Body of pancreas (tissue), 4 donors: ENCODE data around the gene SYCE3. TPM values are rescaled to one million over a fixed set of nuclear protein-coding genes. Genes with fewer than 3 reads are reported as not detected.

ENCODE experiments used
- ATAC-seq: fragments of 150-250 bp; one replicate; pipeline ENCODE4 v1.9.1; 2016
- DNase-seq, 4 donors: peaks; one replicate each; pipeline ENCODE4 v3.0.0-alpha.2; 2019
- H3K27ac ChIP-seq, 4 donors: fragments of 200-600 bp; sonication (generic); 1 replicate in 3 of 4; 2 replicates in 1 of 4; pipeline versions ENCODE4 v1.5.1 to v1.6.1; 2016 to 2019; ENCODE audit warnings: mild to moderate bottlenecking in 1 of 4, mixed read lengths in 1 of 4, moderate library complexity in 1 of 4
- H3K27me3 ChIP-seq, 2 donors: fragments of 200-600 bp; sonication (generic); one replicate each; pipeline ENCODE4 v1.6.0; 2016; ENCODE audit warnings: mild to moderate bottlenecking in 1 of 2
- H3K36me3 ChIP-seq, 2 donors: fragments of 200-600 bp; sonication (generic); replicated peaks in 1 of 2; 2 replicates each; pipeline ENCODE4 v1.5.1; 2016; ENCODE audit warnings: low read depth in 2 of 2; ENCODE audit not compliant: insufficient read depth in 1 of 2
- H3K4me1 ChIP-seq: fragments of 200-600 bp; sonication (generic); one replicate; pipeline ENCODE4 v1.6.0; 2016
- H3K4me3 ChIP-seq, 2 donors: fragments of 200-600 bp; sonication (generic); 1 replicate in 1 of 2; 2 replicates in 1 of 2; pipeline ENCODE4 v1.5.1; 2016 to 2019
- H3K9me3 ChIP-seq, 3 donors: fragments of 200-600 bp; sonication (generic); 1 replicate in 2 of 3; 2 replicates in 1 of 3; pipeline ENCODE4 v1.5.1; 2016
- CTCF ChIP-seq, 7 experiments: fragments of 450-650 bp in 4 of 7; fragments of 200-600 bp in 3 of 7; sonication (generic) in 3 of 7; IDR thresholded peaks; one replicate each; pipeline ENCODE4 v1.5.1; 2016 to 2019; ENCODE audit warnings: antibody characterized with exemption in 7 of 7
- POLR2A ChIP-seq, 3 donors: fragments of 450-650 bp; IDR thresholded peaks; one replicate each; pipeline ENCODE4 v1.6.1; 2016; ENCODE audit warnings: antibody characterized with exemption in 3 of 3, mild to moderate bottlenecking in 2 of 3
- WGBS, 2 donors: methylation state at CpG; one replicate each; pipeline ENCODE4 v1.1.5; 2017; 5-methylcytosine and 5-hydroxymethylcytosine counted together
- intact Hi-C: fragments of 100-400 bp; cut with DNase I; formaldehyde crosslinking; loops from one replicate; pipeline ENCODE4 v1.15.1; 2023
- total RNA-seq, 2 donors: library from RNA; depleted of rRNA; stranded (reverse); fragments of >200 nt; gene quantifications; one replicate each; pipeline ENCODE4 v1.1.0, GENCODE V29; 2016

Gene SYCE3
- total RNA-seq, 2 donors from 2014 or later, result not detected

- no peaks in the 10 kb centered on the region for H3K36me3 ChIP-seq
- H3K27me3 ChIP-seq, result no peaks in the 10 kb centered on the region
- intact Hi-C loops, result no loop called here
- no peak overlapping the region for H3K4me3 ChIP-seq
- ATAC-seq (no peak), DNase-seq (no peak)
- WGBS, 2 donors, result 77 to 97% methylated on average over 5 to 19 of the region's 23 CpGs
- H3K9me3 ChIP-seq, result no peaks in the 10 kb centered on the region
- H3K27ac ChIP-seq, result no peak overlapping the region
- no peak for TF ChIP-seq POLR2A (IDR thresholded peaks at IDR 0.05)
- no peak for TF ChIP-seq CTCF (IDR thresholded peaks at IDR 0.05)
- peaks cover 25% of the 10 kb centered on the region for H3K4me1 ChIP-seq
These were observed 14.9 kb upstream of the SYCE3 start for GRCh38 chr22:50577697-50577986.

GRCh38 chr22:50576806-50577696, 14.3 kb upstream of the SYCE3 start:
- TF ChIP-seq CTCF (IDR thresholded peaks at IDR 0.05) (no peak), POLR2A (IDR thresholded peaks at IDR 0.05) (no peak)
- intact Hi-C loops, result no loop called here
- no peaks in the 10 kb centered on the region for H3K9me3 ChIP-seq
- H3K27me3 ChIP-seq, result no peaks in the 10 kb centered on the region
- H3K4me3 ChIP-seq, result no peak overlapping the region
- no peaks in the 10 kb centered on the region for H3K36me3 ChIP-seq
- peaks cover 25% of the 10 kb centered on the region for H3K4me1 ChIP-seq
- no peak for ATAC-seq
- WGBS, 2 donors, result 84 to 89% methylated on average over 14 to 18 of the region's 18 CpGs
- H3K27ac ChIP-seq, result no peak overlapping the region
- DNase-seq, result no peak

GRCh38 chr22:50576070-50576469, 13.4 kb upstream of the SYCE3 start:
- intact Hi-C loops, result no loop called here

GRCh38 chr22:50575426-50575941, 12.8 kb upstream of the SYCE3 start:
- Histone ChIP-seq H3K4me1 (peaks cover 14% of the 10 kb centered on the region), H3K27me3 (no peaks in the 10 kb centered on the region), H3K4me3 (no peak overlapping the region), H3K27ac (no peak overlapping the region), H3K36me3 (no peaks in the 10 kb centered on the region), H3K9me3 (no peaks in the 10 kb centered on the region)
- DNase-seq, result no peak
- ATAC-seq, result no peak
- 51 to 82% methylated on average over 4 to 8 of the region's 8 CpGs for WGBS, 2 donors
- intact Hi-C loops, result no loop called here
- no peak for TF ChIP-seq CTCF (IDR thresholded peaks at IDR 0.05)
- TF ChIP-seq POLR2A (IDR thresholded peaks at IDR 0.05), result no peak

More at GRCh38 chr22:50576070-50576469, 13.4 kb upstream of the SYCE3 start:
- DNase-seq, result peak in 2 of 4 donors; percentile 28 to 34
- no peaks in the 10 kb centered on the region for H3K9me3 ChIP-seq
- WGBS, 2 donors, result 50 to 66% methylated on average over 4 to 5 of the region's 5 CpGs
- H3K4me3 ChIP-seq, result no peak overlapping the region
- H3K27me3 ChIP-seq, result no peaks in the 10 kb centered on the region
- no peaks in the 10 kb centered on the region for H3K36me3 ChIP-seq
- TF ChIP-seq POLR2A (IDR thresholded peaks at IDR 0.05) (no peak), CTCF (IDR thresholded peaks at IDR 0.05) (peak in 4 of 7 experiments; percentile 26 to 44 (median 33))
- H3K4me1 ChIP-seq, result peaks cover 15% of the 10 kb centered on the region
- no peak overlapping the region for H3K27ac ChIP-seq
- no peak for ATAC-seq
